Measurements from ENCODE around the gene UGT1A3. TPM values are rescaled to one million over a fixed set of nuclear protein-coding genes. Genes with fewer than 3 reads are reported as not detected.

Gene UGT1A3
- total RNA-seq, 1 donor from 2014 or later = not detected

- no peak for DNase-seq (ENCODE audit: low read depth)
These were observed 66.9 kb downstream of the UGT1A3 start for GRCh38 chr2:233795735-233796171.

GRCh38 chr2:233796254-233796653, 67.4 kb downstream of the UGT1A3 start:
- H3K4me3 ChIP-seq (ENCODE audit: low read depth, low read length) = no peak overlapping the region
- DNase-seq (ENCODE audit: low read depth) = no peak
- no peaks in the 10 kb centered on the region for H3K36me3 ChIP-seq (ENCODE audit: control insufficient read depth, insufficient read depth, low read length)
- TF ChIP-seq, protein P1, sequence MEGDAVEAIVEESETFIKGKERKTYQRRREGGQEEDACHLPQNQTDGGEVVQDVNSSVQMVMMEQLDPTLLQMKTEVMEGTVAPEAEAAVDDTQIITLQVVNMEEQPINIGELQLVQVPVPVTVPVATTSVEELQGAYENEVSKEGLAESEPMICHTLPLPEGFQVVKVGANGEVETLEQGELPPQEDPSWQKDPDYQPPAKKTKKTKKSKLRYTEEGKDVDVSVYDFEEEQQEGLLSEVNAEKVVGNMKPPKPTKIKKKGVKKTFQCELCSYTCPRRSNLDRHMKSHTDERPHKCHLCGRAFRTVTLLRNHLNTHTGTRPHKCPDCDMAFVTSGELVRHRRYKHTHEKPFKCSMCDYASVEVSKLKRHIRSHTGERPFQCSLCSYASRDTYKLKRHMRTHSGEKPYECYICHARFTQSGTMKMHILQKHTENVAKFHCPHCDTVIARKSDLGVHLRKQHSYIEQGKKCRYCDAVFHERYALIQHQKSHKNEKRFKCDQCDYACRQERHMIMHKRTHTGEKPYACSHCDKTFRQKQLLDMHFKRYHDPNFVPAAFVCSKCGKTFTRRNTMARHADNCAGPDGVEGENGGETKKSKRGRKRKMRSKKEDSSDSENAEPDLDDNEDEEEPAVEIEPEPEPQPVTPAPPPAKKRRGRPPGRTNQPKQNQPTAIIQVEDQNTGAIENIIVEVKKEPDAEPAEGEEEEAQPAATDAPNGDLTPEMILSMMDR (IDR thresholded peaks at IDR 0.05; ENCODE audit: insufficient read depth, low read length, poor library complexity, severe bottlenecking) = no peak
- H3K27me3 ChIP-seq (ENCODE audit: control insufficient read depth, insufficient read depth, low read length) = no peaks in the 10 kb centered on the region

More at GRCh38 chr2:233795735-233796171, 66.9 kb downstream of the UGT1A3 start:
- H3K4me3 ChIP-seq (ENCODE audit: low read depth, low read length) = no peak overlapping the region
- H3K36me3 ChIP-seq (ENCODE audit: control insufficient read depth, insufficient read depth, low read length) = no peaks in the 10 kb centered on the region
- H3K27me3 ChIP-seq (ENCODE audit: control insufficient read depth, insufficient read depth, low read length) = no peaks in the 10 kb centered on the region
- TF ChIP-seq, protein P1 (IDR thresholded peaks at IDR 0.05; ENCODE audit: insufficient read depth, low read length, poor library complexity, severe bottlenecking) = no peak

DNA sequence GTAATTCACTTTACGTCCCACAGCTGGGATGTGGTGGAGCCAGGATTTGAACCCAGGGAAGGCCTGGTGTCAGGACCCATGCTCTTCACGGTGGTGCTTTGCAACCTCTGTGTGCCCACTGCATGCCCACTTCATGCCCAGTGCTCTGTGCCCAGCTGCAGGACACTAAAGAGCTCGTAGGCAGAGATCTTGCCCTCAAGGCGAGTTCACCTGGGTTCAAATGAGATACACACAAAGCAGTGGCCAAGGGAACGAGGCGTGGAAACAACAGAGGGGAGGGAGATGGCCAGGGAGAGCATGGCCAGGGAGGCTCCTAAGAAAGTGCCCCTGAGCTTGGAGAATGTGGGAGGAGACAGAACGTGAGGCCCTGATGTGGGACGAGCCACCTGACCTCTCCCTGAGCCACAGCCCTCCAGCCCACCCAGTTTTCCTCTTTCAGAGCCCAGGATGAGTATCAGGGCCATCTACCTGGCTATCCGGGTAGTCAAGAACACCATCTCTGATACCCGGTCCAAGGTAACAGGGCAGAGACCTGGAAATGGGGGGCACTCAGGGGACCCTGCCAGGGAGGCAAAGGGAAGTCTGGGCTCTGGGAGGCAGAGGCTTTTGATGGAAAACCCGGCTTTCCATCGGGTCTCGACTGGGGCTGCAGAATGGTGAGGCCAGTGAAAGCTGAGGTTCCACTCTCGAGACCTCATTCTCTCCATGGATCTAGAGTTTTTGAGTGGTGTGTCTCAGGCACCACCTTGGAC, 69.7 kb downstream of the UGT1A3 start:
- no peaks in the 10 kb centered on the region for H3K36me3 ChIP-seq (ENCODE audit: control insufficient read depth, insufficient read depth, low read length)
- DNase-seq (ENCODE audit: low read depth) = no peak
- peaks cover 2% of the 10 kb centered on the region for H3K27me3 ChIP-seq (ENCODE audit: control insufficient read depth, insufficient read depth, low read length)
- TF ChIP-seq, protein P1 (IDR thresholded peaks at IDR 0.05; ENCODE audit: insufficient read depth, low read length, poor library complexity, severe bottlenecking) = no peak
- no peak overlapping the region for H3K4me3 ChIP-seq (ENCODE audit: low read depth, low read length)

- peaks cover 2% of the 10 kb centered on the region for H3K27me3 ChIP-seq (ENCODE audit: control insufficient read depth, insufficient read depth, low read length)
- no peak overlapping the region for H3K4me3 ChIP-seq (ENCODE audit: low read depth, low read length)
- TF ChIP-seq, protein P1 (IDR thresholded peaks at IDR 0.05; ENCODE audit: insufficient read depth, low read length, poor library complexity, severe bottlenecking) = no peak
- DNase-seq (ENCODE audit: low read depth) = no peak
- no peaks in the 10 kb centered on the region for H3K36me3 ChIP-seq (ENCODE audit: control insufficient read depth, insufficient read depth, low read length)
These were observed 70.3 kb downstream of the UGT1A3 start for GRCh38 chr2:233799087-233799665.

DNA sequence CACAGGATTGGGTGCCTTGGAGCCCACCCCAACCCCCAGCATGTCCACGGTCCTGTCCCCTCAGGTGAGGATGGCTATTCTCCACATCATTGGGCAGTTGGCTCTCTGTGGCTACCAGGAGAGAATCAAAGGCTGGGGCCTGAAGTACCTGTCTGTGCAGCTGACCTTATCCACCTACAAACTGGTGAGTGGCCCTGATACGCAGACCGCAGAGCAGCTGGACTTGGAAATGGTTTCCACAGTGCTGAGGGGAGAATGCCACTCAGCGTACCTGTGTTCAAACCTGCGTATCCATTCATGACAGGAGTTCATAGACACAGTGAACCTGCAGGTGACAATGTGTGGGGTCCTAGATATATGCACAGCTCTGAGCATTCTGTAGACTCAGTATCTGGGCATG, 70.9 kb downstream of the UGT1A3 start:
- peaks cover 2% of the 10 kb centered on the region for H3K27me3 ChIP-seq (ENCODE audit: control insufficient read depth, insufficient read depth, low read length)
- no peak for DNase-seq (ENCODE audit: low read depth)
- no peaks in the 10 kb centered on the region for H3K36me3 ChIP-seq (ENCODE audit: control insufficient read depth, insufficient read depth, low read length)
- no peak overlapping the region for H3K4me3 ChIP-seq (ENCODE audit: low read depth, low read length)
- TF ChIP-seq, protein P1 (IDR thresholded peaks at IDR 0.05; ENCODE audit: insufficient read depth, low read length, poor library complexity, severe bottlenecking) = no peak

All from kidney epithelial cell (primary cell).